Measurements from ENCODE around the gene CLEC3B. TPM values are rescaled to one million over a fixed set of nuclear protein-coding genes. Genes with fewer than 3 reads are reported as not detected.
A peak's percentile ranks its signal among the peaks of the same experiment; 100 is the strongest.

Gene CLEC3B
- polyA plus RNA-seq, 3 donors from 2014 or later = 1.7 to 7.6 (median 2.0) TPM

GRCh38 chr3:44993471-44994205 lies 32.5 kb upstream of the CLEC3B start:
- Mint-ChIP-seq H3K9me3 (no peaks in the 10 kb centered on the region), H3K4me3 (no peak overlapping the region), H3K36me3 (peaks cover 8 to 49% (median 14%) of the 10 kb centered on the region in 3 donors), H3K27me3 (ENCODE audit: low read depth in 3 of 3) (peaks cover 0 to 1% (median 0%) of the 10 kb centered on the region in 3 donors), H3K4me1 (peaks cover 22 to 47% of the 10 kb centered on the region in 2 donors), H3K27ac (no peak overlapping the region)
- DNase-seq = no peak

GRCh38 chr3:44995142-44995770 lies 30.8 kb upstream of the CLEC3B start:
- H3K4me1 Mint-ChIP-seq = peaks cover 22 to 40% of the 10 kb centered on the region in 2 donors
- peaks cover 9 to 56% (median 15%) of the 10 kb centered on the region in 3 donors for H3K36me3 Mint-ChIP-seq
- no peaks in the 10 kb centered on the region for H3K9me3 Mint-ChIP-seq
- DNase-seq = no peak
- peaks cover 0 to 1% (median 0%) of the 10 kb centered on the region in 3 donors for H3K27me3 Mint-ChIP-seq (ENCODE audit: low read depth in 3 of 3)
- H3K4me3 Mint-ChIP-seq = no peak overlapping the region
- peak overlapping the region in 2 of 6 donors; percentile 18 to 24 for H3K27ac Mint-ChIP-seq

DNA sequence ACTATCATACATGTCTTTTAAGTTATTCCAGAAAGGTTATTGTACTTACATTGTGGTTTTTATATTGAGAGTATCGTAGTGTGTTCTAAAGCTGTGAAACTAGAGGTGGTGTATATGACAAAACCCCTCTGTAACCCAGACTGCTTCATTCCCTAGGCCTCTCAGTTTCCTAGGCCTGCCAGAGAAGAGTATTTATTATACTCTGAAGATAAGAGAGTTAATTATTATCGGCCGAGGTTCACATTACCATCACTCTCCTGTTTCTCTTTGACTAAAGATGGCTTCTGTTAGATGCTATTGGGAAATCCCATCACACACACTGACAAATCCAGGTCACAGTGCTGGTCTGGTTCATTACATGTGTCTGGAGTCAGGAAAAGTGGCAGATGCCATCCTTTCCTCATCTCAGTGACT lies 29.5 kb upstream of the CLEC3B start:
- H3K4me3 Mint-ChIP-seq = no peak overlapping the region
- no peaks in the 10 kb centered on the region for H3K9me3 Mint-ChIP-seq
- H3K27ac Mint-ChIP-seq = peak overlapping the region in 1 of 6 donors; percentile 68
- H3K27me3 Mint-ChIP-seq (ENCODE audit: low read depth in 3 of 3) = peaks cover 0 to 1% (median 0%) of the 10 kb centered on the region in 3 donors
- peaks cover 18 to 33% of the 10 kb centered on the region in 2 donors for H3K4me1 Mint-ChIP-seq
- DNase-seq = no peak
- H3K36me3 Mint-ChIP-seq = peaks cover 2 to 54% (median 18%) of the 10 kb centered on the region in 3 donors

DNA sequence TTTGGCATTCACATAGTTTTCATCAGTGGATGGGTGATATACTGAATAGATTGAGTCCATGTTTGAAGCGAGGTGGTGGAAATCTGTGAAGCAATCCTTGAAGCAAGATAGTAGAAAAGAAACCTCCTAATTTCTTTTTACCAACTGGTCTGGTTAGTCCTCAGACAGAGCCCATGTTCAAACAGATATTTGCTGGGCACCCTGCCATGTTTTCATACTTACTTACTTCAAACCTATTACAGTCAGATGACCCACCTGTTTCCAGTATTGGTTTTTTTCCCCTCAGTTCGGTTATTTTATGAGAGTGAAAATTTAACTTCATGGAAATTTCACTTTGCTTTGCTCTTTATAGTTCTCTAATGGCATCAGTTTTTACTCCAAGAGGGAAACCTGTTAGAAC lies 26.3 kb upstream of the CLEC3B start:
- H3K27ac Mint-ChIP-seq = no peak overlapping the region
- no peaks in the 10 kb centered on the region for H3K27me3 Mint-ChIP-seq (ENCODE audit: low read depth in 3 of 3)
- H3K36me3 Mint-ChIP-seq = peaks cover 0 to 56% (median 15%) of the 10 kb centered on the region in 3 donors
- no peak for DNase-seq
- peaks cover 17% of the 10 kb centered on the region in 2 donors for H3K4me1 Mint-ChIP-seq
- no peak overlapping the region for H3K4me3 Mint-ChIP-seq
- H3K9me3 Mint-ChIP-seq = no peaks in the 10 kb centered on the region

DNA sequence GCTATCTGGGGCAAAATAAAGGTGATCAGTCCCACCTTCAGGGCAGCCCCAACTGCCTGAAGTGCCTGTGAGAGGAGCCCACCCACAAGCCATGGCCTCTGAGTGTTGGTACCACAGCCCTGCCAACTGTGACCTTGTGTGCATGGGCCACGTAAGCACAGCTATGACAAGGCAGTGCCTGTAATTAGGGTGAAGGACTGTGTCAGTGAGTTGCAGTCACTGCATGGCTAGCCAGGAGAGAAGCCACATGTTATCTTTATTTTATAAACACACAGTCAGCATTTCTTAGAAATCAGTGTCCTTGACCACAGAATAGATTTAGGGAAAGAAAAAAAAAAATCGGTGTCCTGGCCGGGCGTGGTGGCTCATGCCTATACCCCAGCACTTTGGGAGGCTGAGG lies 25.3 kb upstream of the CLEC3B start:
- Mint-ChIP-seq H3K27ac (peak overlapping the region in 1 of 6 donors; percentile 61), H3K4me1 (peaks cover 21 to 24% of the 10 kb centered on the region in 2 donors), H3K4me3 (no peak overlapping the region), H3K27me3 (ENCODE audit: low read depth in 3 of 3) (peaks cover 0 to under 1% (median 0%) of the 10 kb centered on the region in 3 donors), H3K36me3 (peaks cover 6 to 63% (median 23%) of the 10 kb centered on the region in 3 donors), H3K9me3 (no peaks in the 10 kb centered on the region)
- no peak for DNase-seq

DNA sequence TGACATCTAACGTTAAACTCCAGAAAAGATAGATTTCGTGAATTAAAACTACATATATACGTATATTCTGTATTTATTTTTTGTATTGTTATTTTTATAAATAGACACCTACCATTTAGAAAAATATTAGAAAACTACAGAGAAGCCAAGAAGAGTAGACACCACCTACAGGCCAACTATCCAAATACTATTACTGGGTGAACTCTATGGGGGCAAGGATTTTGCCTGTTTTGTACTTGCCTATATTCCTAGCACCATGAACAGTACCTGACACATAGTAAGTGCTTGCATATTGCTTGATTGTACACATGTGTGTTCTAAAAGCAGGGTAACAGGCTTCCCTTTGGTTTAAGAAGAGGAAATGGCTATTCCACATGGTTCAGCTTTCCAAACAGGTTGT lies 24.4 kb upstream of the CLEC3B start:
- Mint-ChIP-seq H3K27me3 (ENCODE audit: low read depth in 3 of 3) (peaks cover 0 to 2% (median 0%) of the 10 kb centered on the region in 3 donors), H3K9me3 (no peaks in the 10 kb centered on the region), H3K4me1 (peaks cover 21 to 25% of the 10 kb centered on the region in 2 donors), H3K27ac (no peak overlapping the region), H3K4me3 (no peak overlapping the region), H3K36me3 (peaks cover 7 to 57% (median 23%) of the 10 kb centered on the region in 3 donors)
- no peak for DNase-seq

GRCh38 chr3:45002139-45002660 lies 23.9 kb upstream of the CLEC3B start:
- Mint-ChIP-seq H3K27me3 (ENCODE audit: low read depth in 3 of 3) (peaks cover 0 to 2% (median 0%) of the 10 kb centered on the region in 3 donors), H3K4me1 (peaks cover 25 to 30% of the 10 kb centered on the region in 2 donors), H3K9me3 (no peaks in the 10 kb centered on the region), H3K36me3 (peaks cover 7 to 52% (median 27%) of the 10 kb centered on the region in 3 donors), H3K4me3 (no peak overlapping the region), H3K27ac (no peak overlapping the region)
- DNase-seq = no peak

DNA sequence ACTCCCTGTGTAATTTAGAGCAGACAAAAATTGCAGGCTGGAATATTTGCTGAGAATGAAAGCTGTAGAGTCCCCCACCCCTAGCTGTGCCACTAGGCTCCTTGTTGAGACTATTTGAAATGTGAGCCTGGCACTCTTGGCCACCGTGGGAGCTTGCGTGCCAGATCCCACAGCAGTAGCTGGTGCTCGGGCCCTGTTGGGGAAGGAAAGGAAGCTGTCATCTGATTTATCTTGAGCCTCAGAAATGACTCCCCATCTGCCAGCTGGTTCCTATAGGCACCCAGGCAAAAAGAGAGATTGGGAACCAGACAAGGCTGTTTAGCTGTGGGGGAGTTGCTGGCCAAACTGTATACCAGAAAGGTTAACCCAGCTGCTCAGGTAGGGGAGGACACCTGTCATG lies 23.4 kb upstream of the CLEC3B start:
- H3K36me3 Mint-ChIP-seq = peaks cover 7 to 47% (median 27%) of the 10 kb centered on the region in 3 donors
- no peak overlapping the region for H3K27ac Mint-ChIP-seq
- H3K4me1 Mint-ChIP-seq = peaks cover 26 to 30% of the 10 kb centered on the region in 2 donors

DNA sequence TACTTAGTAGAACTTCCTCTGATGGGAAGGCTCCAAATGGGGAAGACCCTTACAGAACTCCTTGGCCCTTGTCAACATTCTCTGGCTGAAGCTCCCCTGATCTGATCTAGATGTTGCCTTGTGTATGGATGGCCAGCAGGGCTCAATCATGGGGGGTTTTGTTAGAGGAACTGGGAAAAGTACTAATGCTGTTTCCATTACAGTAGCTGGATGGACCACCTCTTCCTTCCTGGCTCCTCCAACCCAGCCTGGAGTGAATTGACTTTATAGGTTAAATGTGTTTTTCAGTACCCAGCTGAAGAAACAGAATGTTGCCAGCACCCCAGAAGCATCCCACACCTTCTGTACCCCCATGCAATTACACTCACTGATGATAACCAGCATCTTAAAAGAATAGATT lies 22.7 kb upstream of the CLEC3B start:
- peak overlapping the region in 3 of 6 donors; percentile 30 to 52 (median 35) for H3K27ac Mint-ChIP-seq
- H3K9me3 Mint-ChIP-seq = no peaks in the 10 kb centered on the region
- H3K36me3 Mint-ChIP-seq = peaks cover 11 to 49% (median 29%) of the 10 kb centered on the region in 3 donors
- peaks cover 26 to 32% of the 10 kb centered on the region in 2 donors for H3K4me1 Mint-ChIP-seq
- H3K27me3 Mint-ChIP-seq (ENCODE audit: low read depth in 3 of 3) = peaks cover 0 to 2% (median 2%) of the 10 kb centered on the region in 3 donors
- H3K4me3 Mint-ChIP-seq = no peak overlapping the region
- no peak for DNase-seq

More for the DNA sequence above, 23.4 kb upstream of the CLEC3B start:
- H3K4me3 Mint-ChIP-seq = no peak overlapping the region
- DNase-seq = no peak
- H3K9me3 Mint-ChIP-seq = no peaks in the 10 kb centered on the region
- peaks cover 0 to 2% (median 2%) of the 10 kb centered on the region in 3 donors for H3K27me3 Mint-ChIP-seq (ENCODE audit: low read depth in 3 of 3)

GRCh38 chr3:45003859-45004258 lies 22.2 kb upstream of the CLEC3B start:
- no peak for DNase-seq
- no peaks in the 10 kb centered on the region for H3K9me3 Mint-ChIP-seq
- H3K27ac Mint-ChIP-seq = peak overlapping the region in 5 of 6 donors; percentile 0 to 52 (median 30)
- peaks cover 26 to 32% of the 10 kb centered on the region in 2 donors for H3K4me1 Mint-ChIP-seq
- H3K27me3 Mint-ChIP-seq (ENCODE audit: low read depth in 3 of 3) = peaks cover 0 to 2% (median 2%) of the 10 kb centered on the region in 3 donors
- H3K4me3 Mint-ChIP-seq = no peak overlapping the region
- H3K36me3 Mint-ChIP-seq = peaks cover 11 to 46% (median 24%) of the 10 kb centered on the region in 3 donors

GRCh38 chr3:45007091-45007490 lies 19.0 kb upstream of the CLEC3B start:
- DNase-seq = no peak
- Mint-ChIP-seq H3K4me3 (peak overlapping the region in 2 of 5 donors; percentile 18 to 30), H3K27ac (peak overlapping the region in 1 of 6 donors; percentile 67), H3K36me3 (peaks cover 22 to 46% (median 28%) of the 10 kb centered on the region in 3 donors), H3K4me1 (peaks cover 26 to 33% of the 10 kb centered on the region in 2 donors), H3K9me3 (no peaks in the 10 kb centered on the region), H3K27me3 (ENCODE audit: low read depth in 3 of 3) (peaks cover 0 to 2% (median 2%) of the 10 kb centered on the region in 3 donors)

- Mint-ChIP-seq H3K4me3 (no peak overlapping the region), H3K27me3 (ENCODE audit: low read depth in 3 of 3) (peaks cover 0 to 2% (median 2%) of the 10 kb centered on the region in 3 donors), H3K4me1 (peaks cover 26 to 31% of the 10 kb centered on the region in 2 donors), H3K36me3 (peaks cover 28 to 52% (median 32%) of the 10 kb centered on the region in 3 donors), H3K9me3 (no peaks in the 10 kb centered on the region), H3K27ac (peak overlapping the region in 1 of 6 donors; percentile 42)
- no peak for DNase-seq
Observed at GRCh38 chr3:45008117-45008516, 18.0 kb upstream of the CLEC3B start.

DNA sequence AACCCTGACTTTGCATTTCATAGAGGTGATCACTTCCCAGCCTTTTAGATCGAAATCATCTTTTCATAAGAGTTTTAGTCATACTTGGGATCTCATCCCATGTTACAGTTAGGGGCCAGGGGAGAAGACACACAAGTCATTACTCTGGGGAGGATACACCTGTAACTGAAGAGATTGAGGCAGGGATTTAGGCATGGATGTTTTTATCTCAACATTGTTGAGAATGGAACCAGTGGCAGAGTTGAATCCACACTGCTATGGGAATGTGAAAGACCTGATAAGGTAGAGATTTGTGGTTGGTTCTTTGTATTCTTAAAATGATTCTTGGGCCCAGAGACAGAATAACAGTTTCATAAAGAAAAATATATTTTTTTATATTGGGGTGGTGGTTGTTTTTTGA lies 16.2 kb upstream of the CLEC3B start:
- Mint-ChIP-seq H3K27me3 (ENCODE audit: low read depth in 3 of 3) (peaks cover 0 to 4% (median 2%) of the 10 kb centered on the region in 3 donors), H3K4me1 (peaks cover 17 to 18% of the 10 kb centered on the region in 2 donors), H3K36me3 (peaks cover 29 to 43% (median 34%) of the 10 kb centered on the region in 3 donors), H3K9me3 (no peaks in the 10 kb centered on the region), H3K4me3 (no peak overlapping the region), H3K27ac (peak overlapping the region in 1 of 6 donors; percentile 9)
- no peak for DNase-seq

Data from immature natural killer cell (primary cell).